ENCODE results near the gene LYZL2. TPM values are rescaled to one million over a fixed set of nuclear protein-coding genes. Genes with fewer than 3 reads are reported as not detected.

The LYZL2 gene
- total RNA-seq, 2 experiments from 2014 or later: not detected

Other genes with a start within 250 kb of the LYZL2 start
- 10 to 100 TPM; 36.4 to 36.9 TPM for gene MAP3K8, start 195.6 kb downstream of the LYZL2 start, total RNA-seq

All from activated CD8-positive, alpha-beta memory T cell treated with anti-CD3 and anti-CD28 coated beads for 36 hours (primary cell).